ENCODE data around the gene TPTE2. TPM values are rescaled to one million over a fixed set of nuclear protein-coding genes. Genes with fewer than 3 reads are reported as not detected.
A peak's percentile ranks its signal among the peaks of the same experiment; 100 is the strongest.
"Not testable (repeated sequence)": the region's sequence is repeated elsewhere in the genome, so short reads cannot be mapped to it uniquely, and the experiment has no call there.

The TPTE2 gene
- not detected in 2 replicates for total RNA-seq

DNA sequence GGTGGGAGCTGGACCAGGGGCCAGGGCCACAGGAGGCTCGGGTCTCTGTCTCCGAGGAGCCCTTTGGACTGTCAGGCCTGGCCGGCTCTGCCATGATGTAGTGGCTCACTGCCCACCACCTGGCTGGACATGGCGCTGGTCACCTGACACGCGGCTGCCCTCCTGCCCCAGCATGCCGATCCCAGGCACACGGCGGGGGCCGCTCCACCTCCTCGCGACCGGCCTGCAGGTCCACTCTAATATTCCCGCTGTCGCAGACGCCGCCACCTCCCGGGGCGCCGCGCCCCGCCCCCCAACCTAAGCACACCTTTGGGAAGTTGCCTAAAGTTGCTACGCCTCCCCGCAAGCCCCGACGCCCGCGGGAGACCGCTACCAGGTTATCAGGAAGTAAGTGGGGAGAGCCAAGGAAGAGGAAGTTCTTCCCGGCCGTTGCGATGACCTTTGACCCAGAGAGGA, at the start of gene TPTE2:
Gene TPTE2 (minus strand): TSS at position 406 of the 456 bp plus-strand sequence. CDS start 58,298 bp downstream, outside the sequence.
- intact Hi-C loops (cut with micrococcal nuclease); H3K4me1 Mint-ChIP-seq (ENCODE audit: low read depth); H3K9me3 Mint-ChIP-seq; H3K36me3 Mint-ChIP-seq (ENCODE audit: low read depth); H3K27me3 Mint-ChIP-seq (ENCODE audit: insufficient read depth); H3K27ac Mint-ChIP-seq; H3K4me3 Mint-ChIP-seq; DNase-seq (ENCODE audit: low spot score): not testable (repeated sequence)

DNA sequence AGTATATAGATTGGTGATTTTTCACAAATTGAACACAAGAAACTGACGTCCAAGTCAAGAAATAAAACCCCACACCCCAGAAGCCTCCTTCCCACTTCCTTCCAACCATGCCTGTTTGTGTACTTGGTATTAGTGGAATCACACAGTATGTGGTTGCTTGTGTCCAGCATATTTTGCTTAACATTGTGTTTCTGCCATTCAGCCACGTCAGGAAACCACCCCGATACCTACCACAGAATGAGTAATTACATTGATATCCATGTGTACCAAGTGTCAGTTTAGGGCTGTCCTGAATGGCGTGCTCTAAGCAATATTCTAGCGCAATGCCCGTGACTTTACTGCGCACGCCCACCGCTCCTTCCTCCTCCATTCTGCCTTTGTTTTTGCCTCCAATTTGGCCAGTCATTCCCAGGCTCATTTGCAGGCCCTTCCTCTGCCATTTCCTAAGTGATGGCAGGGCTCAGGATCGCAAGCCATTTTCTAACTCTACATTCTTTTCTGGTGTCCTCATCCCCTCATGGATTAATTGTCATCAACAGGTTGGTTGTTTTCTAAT, 46.3 kb upstream of the TPTE2 start:
- intact Hi-C loops (cut with micrococcal nuclease): no loop called here
- Mint-ChIP-seq H3K4me3 (no peak overlapping the region), H3K27me3 (ENCODE audit: insufficient read depth) (peaks cover 27% of the 10 kb centered on the region), H3K4me1 (ENCODE audit: low read depth) (no peaks in the 10 kb centered on the region), H3K36me3 (ENCODE audit: low read depth) (peaks cover 1% of the 10 kb centered on the region), H3K9me3 (peaks cover 8% of the 10 kb centered on the region), H3K27ac (no peak overlapping the region)
- DNase-seq (ENCODE audit: low spot score): no peak

DNA sequence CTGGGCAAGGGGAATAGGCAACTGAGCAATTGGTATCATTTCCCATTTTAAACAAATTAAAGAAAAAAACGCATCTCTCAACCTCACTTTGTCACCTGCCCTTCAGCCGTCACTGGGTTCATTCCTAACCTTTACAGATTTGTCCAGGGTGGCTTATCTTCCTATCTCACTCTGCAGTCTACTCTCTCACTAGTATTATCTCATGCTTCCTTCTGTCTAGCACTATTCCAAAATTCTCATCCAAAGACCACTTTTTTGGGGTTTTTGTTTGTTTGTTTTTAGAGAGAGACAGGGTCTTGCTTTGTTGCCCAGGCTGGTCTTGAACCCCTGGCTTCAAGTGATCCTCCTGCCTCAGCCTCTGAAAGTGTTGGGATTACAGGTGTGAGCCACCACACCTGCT, 45.4 kb upstream of the TPTE2 start:
- Mint-ChIP-seq H3K27me3 (ENCODE audit: insufficient read depth) (peaks cover 32% of the 10 kb centered on the region), H3K4me1 (ENCODE audit: low read depth) (no peaks in the 10 kb centered on the region), H3K4me3 (no peak overlapping the region), H3K36me3 (ENCODE audit: low read depth) (peaks cover 1% of the 10 kb centered on the region), H3K9me3 (peaks cover 8% of the 10 kb centered on the region), H3K27ac (no peak overlapping the region)
- DNase-seq (ENCODE audit: low spot score): no peak
- intact Hi-C loops (cut with micrococcal nuclease): no loop called here

DNA sequence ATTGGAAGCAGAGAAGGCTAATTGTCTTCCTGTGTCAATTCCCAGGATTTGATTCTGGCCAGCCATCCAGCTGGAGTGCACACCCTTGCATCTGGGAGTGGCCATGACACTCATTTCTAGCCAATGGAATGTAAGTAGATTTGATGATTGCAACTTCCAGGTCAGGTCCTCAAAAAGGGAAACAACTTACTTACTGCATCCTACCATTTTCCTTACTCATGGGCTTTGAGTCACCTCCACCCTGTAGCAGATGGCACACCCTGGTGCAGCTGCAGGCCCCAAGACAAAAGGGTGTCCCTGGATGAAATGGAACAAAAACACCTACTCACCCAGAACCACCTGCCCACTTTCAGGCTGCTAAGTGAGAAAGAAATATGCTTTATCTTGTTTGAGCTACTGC, 44.8 kb upstream of the TPTE2 start:
- H3K9me3 Mint-ChIP-seq: peaks cover 8% of the 10 kb centered on the region
- no peak for DNase-seq (ENCODE audit: low spot score)
- H3K27me3 Mint-ChIP-seq (ENCODE audit: insufficient read depth): peaks cover 34% of the 10 kb centered on the region
- intact Hi-C loops (cut with micrococcal nuclease): no loop called here
- H3K27ac Mint-ChIP-seq: no peak overlapping the region
- peaks cover 1% of the 10 kb centered on the region for H3K36me3 Mint-ChIP-seq (ENCODE audit: low read depth)
- no peak overlapping the region for H3K4me3 Mint-ChIP-seq
- no peaks in the 10 kb centered on the region for H3K4me1 Mint-ChIP-seq (ENCODE audit: low read depth)

DNA sequence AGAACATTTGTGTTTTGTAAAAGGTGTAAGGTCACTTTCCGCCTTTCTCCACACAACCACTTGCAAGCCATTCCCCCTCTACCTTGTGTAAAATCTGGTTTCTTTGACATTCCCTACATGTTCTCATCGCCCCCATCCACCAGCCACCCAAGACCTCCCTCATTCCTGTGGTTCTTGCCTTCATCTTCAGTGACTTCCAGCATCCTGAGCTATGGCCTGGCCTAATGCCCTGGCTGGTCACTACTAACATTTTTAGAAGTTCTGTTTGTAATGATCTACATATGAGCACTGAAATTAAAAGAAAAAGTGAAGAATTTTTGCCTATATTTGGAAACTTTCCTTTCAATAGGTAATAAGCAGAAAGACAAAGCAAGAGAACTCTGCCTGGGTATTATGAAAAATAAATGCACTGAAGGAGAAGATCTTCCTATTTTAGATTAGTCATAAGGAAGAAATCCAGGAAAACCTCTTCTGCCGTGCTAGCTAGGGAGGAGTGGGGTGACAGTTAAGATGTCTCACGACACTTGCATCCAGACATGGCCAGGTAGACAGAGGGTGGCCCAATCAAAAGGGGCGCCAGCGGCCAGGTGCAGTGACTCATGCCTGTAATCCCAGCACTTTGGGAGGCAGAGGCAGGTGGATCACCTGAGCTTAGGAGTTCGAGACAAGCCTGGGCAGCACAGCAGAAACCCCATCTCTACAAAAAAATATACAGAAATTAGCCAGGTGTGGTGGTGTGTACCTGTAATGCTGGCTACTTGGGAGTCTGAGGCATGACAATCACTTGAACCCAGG, 44.0 kb upstream of the TPTE2 start:
- intact Hi-C loops (cut with micrococcal nuclease): no loop called here
- Mint-ChIP-seq H3K27ac (no peak overlapping the region), H3K27me3 (ENCODE audit: insufficient read depth) (peaks cover 35% of the 10 kb centered on the region), H3K4me3 (no peak overlapping the region), H3K36me3 (ENCODE audit: low read depth) (peaks cover 1% of the 10 kb centered on the region), H3K9me3 (peaks cover 8% of the 10 kb centered on the region), H3K4me1 (ENCODE audit: low read depth) (no peaks in the 10 kb centered on the region)
- no peak for DNase-seq (ENCODE audit: low spot score)

DNA sequence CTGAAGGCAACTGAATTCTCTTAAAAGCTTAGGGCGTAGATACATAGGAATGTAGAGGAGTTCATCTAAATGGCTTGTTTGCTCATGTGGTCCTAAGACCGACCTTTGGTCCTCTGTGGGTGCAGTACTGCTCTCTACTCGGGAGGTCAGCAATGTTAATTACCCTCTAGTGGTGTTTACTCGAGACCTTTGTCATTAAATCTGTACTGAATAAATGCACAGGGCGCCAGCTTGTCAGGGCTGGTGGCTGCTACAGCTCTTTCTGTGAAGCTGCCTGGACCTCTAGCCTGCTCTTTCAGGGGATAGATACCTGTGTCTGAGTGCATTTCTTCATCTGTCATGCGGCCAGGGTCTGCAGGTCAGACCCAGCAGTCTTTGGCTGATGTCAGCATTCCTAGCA, 43.0 kb upstream of the TPTE2 start:
- Mint-ChIP-seq H3K27ac (no peak overlapping the region), H3K36me3 (ENCODE audit: low read depth) (peaks cover 1% of the 10 kb centered on the region), H3K4me1 (ENCODE audit: low read depth) (no peaks in the 10 kb centered on the region), H3K9me3 (peaks cover 8% of the 10 kb centered on the region), H3K4me3 (no peak overlapping the region), H3K27me3 (ENCODE audit: insufficient read depth) (peaks cover 40% of the 10 kb centered on the region)
- no peak for DNase-seq (ENCODE audit: low spot score)
- intact Hi-C loops (cut with micrococcal nuclease): no loop called here

DNA sequence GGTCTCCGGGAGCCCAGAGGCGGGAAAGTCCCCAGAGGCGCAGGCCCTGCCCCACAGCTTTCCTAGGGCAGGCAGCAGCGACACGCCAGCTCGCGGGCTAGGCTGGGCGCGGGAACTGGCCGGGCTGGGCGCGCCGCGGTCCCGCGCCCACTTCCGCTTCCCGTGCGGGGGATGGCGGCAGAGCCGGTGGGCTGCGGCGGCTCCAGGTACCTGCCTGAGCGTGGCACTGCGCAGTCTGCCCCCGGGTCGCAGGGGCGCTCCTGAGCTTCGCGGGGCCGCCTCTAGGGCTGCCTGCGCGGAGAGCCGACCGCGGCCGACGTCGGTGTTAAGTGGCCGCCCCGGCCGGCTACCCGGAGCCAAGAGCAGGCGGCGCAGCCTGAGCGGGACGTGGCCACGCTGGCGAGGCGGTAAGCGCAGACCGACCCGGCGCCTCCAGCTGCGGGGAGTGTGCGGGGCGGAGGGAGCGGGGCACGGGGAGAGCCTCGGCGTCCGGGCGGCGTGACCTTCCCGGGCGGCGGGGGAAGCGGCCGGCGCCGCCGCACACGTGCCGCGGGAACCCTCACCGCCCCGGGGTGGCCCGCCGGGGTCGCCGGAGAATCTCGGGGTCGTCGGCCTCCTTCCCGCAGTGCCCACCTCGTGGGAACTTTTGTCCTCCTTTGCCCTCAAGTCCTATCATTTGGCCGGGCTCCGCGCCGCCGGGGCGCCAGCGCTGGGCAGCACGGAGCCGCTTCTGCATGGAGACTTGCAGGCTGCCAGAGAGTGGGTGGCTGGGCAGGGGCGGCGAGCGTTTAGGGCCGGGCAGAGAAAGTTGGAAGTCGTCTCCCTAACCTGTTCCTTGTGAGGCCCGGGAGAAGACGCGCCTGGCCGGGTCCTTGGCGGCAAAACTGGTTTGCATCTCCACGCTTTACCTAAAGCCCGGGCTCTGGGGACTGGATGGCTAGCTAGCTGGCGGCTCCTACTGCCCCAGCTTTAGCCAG, 40.7 kb upstream of the TPTE2 start:
- intact Hi-C loops (cut with micrococcal nuclease): no loop called here
- Mint-ChIP-seq H3K4me3 (peak overlapping the region; percentile 33), H3K4me1 (ENCODE audit: low read depth) (no peaks in the 10 kb centered on the region), H3K27ac (no peak overlapping the region), H3K9me3 (peaks cover 8% of the 10 kb centered on the region), H3K27me3 (ENCODE audit: insufficient read depth) (peaks cover 44% of the 10 kb centered on the region), H3K36me3 (ENCODE audit: low read depth) (peaks cover 1% of the 10 kb centered on the region)
- peak; percentile 1 for DNase-seq (ENCODE audit: low spot score)

DNA sequence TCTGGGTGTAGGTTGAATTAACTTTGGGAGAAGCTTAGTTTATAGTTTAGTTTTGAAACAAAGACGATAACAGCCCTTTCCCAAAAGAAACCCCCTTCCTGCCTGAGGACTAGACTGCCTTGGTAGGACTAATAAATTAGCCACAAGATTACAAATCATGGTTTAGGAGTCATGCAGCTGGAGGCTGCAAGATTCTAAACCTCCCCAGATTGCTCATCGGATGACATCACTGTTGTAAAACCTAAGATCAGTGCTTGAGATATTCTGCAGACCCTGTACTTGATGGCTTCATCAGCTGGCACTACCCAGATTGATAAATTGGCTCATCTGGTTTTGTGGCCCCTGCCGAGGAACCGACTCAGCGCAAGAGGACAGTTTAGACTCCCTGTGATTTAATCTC, 36.2 kb upstream of the TPTE2 start:
- Mint-ChIP-seq H3K9me3 (no peaks in the 10 kb centered on the region), H3K36me3 (ENCODE audit: low read depth) (no peaks in the 10 kb centered on the region), H3K4me3 (no peak overlapping the region), H3K4me1 (ENCODE audit: low read depth) (no peaks in the 10 kb centered on the region), H3K27ac (no peak overlapping the region), H3K27me3 (ENCODE audit: insufficient read depth) (peaks cover 27% of the 10 kb centered on the region)
- DNase-seq (ENCODE audit: low spot score): no peak
- intact Hi-C loops (cut with micrococcal nuclease): no loop called here

DNA sequence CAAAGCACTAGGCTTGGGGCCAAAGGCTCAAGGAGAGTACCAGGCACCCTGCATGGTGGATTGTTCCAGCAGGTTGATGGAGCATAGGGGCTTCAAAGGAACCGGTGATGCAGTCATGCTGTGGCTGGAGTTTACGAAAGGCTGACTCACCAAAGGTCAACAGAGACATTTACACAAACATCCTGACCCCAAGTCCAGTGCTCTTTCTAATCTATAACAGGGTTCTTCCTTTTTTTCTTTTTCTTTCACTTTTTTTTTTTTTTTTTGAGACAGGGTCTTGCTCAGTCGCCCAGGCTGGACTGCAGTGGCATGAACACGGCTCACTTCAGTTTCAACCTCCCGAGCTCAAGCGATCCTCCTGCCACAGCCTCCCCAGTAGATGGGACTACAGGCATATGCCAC, 35.6 kb upstream of the TPTE2 start:
- intact Hi-C loops (cut with micrococcal nuclease): no loop called here
- H3K4me1 Mint-ChIP-seq (ENCODE audit: low read depth): no peaks in the 10 kb centered on the region
- H3K9me3 Mint-ChIP-seq: no peaks in the 10 kb centered on the region
- no peak overlapping the region for H3K27ac Mint-ChIP-seq
- no peak overlapping the region for H3K4me3 Mint-ChIP-seq
- peaks cover 24% of the 10 kb centered on the region for H3K27me3 Mint-ChIP-seq (ENCODE audit: insufficient read depth)
- H3K36me3 Mint-ChIP-seq (ENCODE audit: low read depth): no peaks in the 10 kb centered on the region
- DNase-seq (ENCODE audit: low spot score): no peak

DNA sequence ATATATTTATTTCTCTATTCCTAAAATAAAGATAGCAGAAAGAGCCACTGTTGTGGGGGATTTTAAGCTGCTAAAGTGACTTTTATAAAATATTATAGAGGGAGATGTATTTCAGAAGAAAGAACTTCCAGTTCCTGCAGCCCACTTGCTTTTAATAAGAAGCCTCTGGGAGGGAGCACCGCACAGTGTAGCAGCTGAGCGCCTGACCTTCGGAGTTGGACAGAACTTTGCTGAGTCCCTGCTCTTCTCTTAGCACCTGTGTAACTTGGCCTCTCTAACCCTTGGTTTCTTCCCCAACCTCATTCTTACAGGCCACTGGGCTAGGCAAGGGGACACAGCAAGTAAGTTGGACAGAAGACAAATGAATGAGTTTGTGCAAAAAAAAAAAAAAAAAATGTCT, 34.8 kb upstream of the TPTE2 start:
- Mint-ChIP-seq H3K4me3 (no peak overlapping the region), H3K36me3 (ENCODE audit: low read depth) (no peaks in the 10 kb centered on the region), H3K27ac (no peak overlapping the region)

DNA sequence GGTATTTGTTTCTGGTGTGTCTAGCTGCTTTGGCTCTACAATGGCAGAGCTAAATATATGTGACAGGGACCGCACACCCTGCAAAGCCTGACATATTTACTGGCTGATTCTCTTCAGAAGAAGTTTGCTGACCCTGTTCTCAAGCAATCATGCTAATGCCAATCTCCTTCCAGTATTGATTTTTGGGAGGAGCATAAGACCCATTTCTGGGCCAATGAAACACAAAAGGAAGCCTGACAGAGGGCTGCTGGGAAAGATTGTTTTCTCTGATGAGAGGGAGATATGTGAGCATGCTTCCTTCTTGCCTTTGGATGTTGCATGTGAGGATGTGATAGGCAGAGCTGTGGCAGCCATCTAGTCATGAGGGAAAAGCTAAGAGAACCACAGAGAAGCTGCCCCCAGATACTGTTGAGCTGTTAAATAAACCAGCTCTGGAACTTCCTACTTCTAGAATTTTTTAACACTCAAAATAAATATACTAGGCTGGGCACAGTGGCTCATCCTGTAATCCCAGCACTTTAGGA, 31.4 kb upstream of the TPTE2 start:
- peaks cover 8% of the 10 kb centered on the region for H3K27me3 Mint-ChIP-seq (ENCODE audit: insufficient read depth)
- intact Hi-C loops (cut with micrococcal nuclease): no loop called here
- H3K4me1 Mint-ChIP-seq (ENCODE audit: low read depth): peaks cover 6% of the 10 kb centered on the region
- DNase-seq (ENCODE audit: low spot score): no peak
- no peak overlapping the region for H3K4me3 Mint-ChIP-seq
- no peaks in the 10 kb centered on the region for H3K9me3 Mint-ChIP-seq
- H3K27ac Mint-ChIP-seq: no peak overlapping the region
- no peaks in the 10 kb centered on the region for H3K36me3 Mint-ChIP-seq (ENCODE audit: low read depth)

More for the DNA sequence above, 34.8 kb upstream of the TPTE2 start:
- DNase-seq (ENCODE audit: low spot score): no peak
- Mint-ChIP-seq H3K27me3 (ENCODE audit: insufficient read depth) (peaks cover 21% of the 10 kb centered on the region), H3K4me1 (ENCODE audit: low read depth) (no peaks in the 10 kb centered on the region), H3K9me3 (no peaks in the 10 kb centered on the region)
- intact Hi-C loops (cut with micrococcal nuclease): no loop called here

DNA sequence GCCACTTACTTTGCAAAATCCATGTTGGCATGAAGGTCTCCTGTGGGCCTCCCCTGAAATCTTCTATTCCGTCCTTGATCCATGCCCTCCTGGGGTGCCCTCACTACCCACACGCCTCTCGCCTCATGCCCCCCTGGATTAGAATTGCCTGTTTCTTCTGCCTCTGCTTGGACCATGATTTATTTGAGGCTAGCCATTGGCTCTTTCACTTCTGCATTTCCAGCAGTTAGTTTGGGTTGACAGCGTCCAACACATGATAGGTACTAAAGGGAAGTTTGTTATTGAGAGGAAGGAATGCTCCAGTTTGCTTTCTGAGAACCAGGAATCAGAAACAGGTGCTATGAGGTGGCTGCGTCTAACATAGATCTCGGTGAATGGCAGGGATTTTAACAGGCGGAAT, 30.5 kb upstream of the TPTE2 start:
- Mint-ChIP-seq H3K36me3 (ENCODE audit: low read depth) (peaks cover 2% of the 10 kb centered on the region), H3K9me3 (peaks cover 3% of the 10 kb centered on the region), H3K27me3 (ENCODE audit: insufficient read depth) (peaks cover 5% of the 10 kb centered on the region), H3K4me3 (no peak overlapping the region), H3K27ac (no peak overlapping the region), H3K4me1 (ENCODE audit: low read depth) (peaks cover 14% of the 10 kb centered on the region)
- no peak for DNase-seq (ENCODE audit: low spot score)
- intact Hi-C loops (cut with micrococcal nuclease): no loop called here
